Skeletal muscle tissue (tissue), 4 donors: ENCODE measurements around the gene CD300A. TPM values are rescaled to one million over a fixed set of nuclear protein-coding genes. Genes with fewer than 3 reads are reported as not detected.
"Not testable (repeated sequence)": the region's sequence is repeated elsewhere in the genome, so short reads cannot be mapped to it uniquely, and the experiment has no call there.

Experiments
- H3K27ac ChIP-seq: one replicate; pipeline ENCODE4 v1.7.0; 2013; ENCODE audit warnings: mild to moderate bottlenecking, low read depth, low read length, inconsistent platforms
- H3K27me3 ChIP-seq, 3 donors: one replicate each; pipeline ENCODE4 v1.7.0; 2013; ENCODE audit warnings: low read length in 3 of 3; ENCODE audit not compliant: control insufficient read depth in 3 of 3, insufficient read depth in 3 of 3
- H3K36me3 ChIP-seq, 3 donors: one replicate each; pipeline ENCODE4 v1.7.0; 2013; ENCODE audit warnings: low read length in 3 of 3; ENCODE audit not compliant: control insufficient read depth in 3 of 3, insufficient read depth in 3 of 3
- H3K4me1 ChIP-seq, 3 donors: one replicate each; pipeline ENCODE4 v1.7.0; 2013; ENCODE audit warnings: low read length in 3 of 3, mild to moderate bottlenecking in 3 of 3; ENCODE audit not compliant: control insufficient read depth in 3 of 3, insufficient read depth in 3 of 3
- H3K4me3 ChIP-seq, 3 donors: one replicate each; pipeline ENCODE4 v1.7.0; 2013; ENCODE audit warnings: low read length in 3 of 3
- H3K9ac ChIP-seq, 3 donors: one replicate each; pipeline ENCODE4 v1.7.0; 2013; ENCODE audit warnings: low read length in 3 of 3, mild to moderate bottlenecking in 3 of 3, moderate library complexity in 2 of 3, low read depth in 1 of 3
- H3K9me3 ChIP-seq, 3 donors: one replicate each; pipeline ENCODE4 v1.7.0; 2013; ENCODE audit warnings: low read length in 3 of 3; ENCODE audit not compliant: control insufficient read depth in 3 of 3
- total RNA-seq: library from RNA; depleted of rRNA; stranded (reverse); fragments of >200 nt; gene quantifications from one replicate; pipeline ENCODE4 v1.2.3, GENCODE V29; 2014
- donor health status: Osteomylitis.

CD300A gene
- total RNA-seq, 1 donor from 2014 or later, result 1.0 TPM

DNA sequence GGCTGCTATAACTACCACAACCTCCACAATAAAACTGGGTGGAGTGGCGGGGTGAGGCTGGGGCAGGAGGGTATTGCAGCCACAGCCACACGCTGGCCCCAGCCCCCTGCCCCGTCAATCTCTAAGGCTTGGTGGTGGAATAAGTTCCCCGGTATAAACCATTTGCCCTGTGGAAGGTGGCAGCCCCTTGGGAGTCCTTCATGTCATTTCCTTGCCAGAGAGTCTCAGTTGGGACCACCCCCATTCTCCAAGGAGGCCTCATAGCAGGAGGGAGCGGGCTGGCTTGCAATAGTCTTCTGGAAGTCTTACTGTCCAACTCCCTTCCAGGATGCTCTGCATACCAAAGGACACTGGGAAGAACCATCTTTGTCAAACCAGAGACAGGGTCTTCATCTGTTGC is 19.4 kb downstream of the CD300A start:
- peak overlapping the region; percentile 82 for H3K27ac ChIP-seq
- no peak overlapping the region for H3K4me3 ChIP-seq
- H3K9ac ChIP-seq, result peak overlapping the region in 1 of 3 donors; percentile 54
- no peaks in the 10 kb centered on the region for H3K36me3 ChIP-seq
- peaks cover 13 to 33% (median 28%) of the 10 kb centered on the region in 3 donors for H3K4me1 ChIP-seq
- no peaks in the 10 kb centered on the region for H3K9me3 ChIP-seq
- no peaks in the 10 kb centered on the region for H3K27me3 ChIP-seq

DNA sequence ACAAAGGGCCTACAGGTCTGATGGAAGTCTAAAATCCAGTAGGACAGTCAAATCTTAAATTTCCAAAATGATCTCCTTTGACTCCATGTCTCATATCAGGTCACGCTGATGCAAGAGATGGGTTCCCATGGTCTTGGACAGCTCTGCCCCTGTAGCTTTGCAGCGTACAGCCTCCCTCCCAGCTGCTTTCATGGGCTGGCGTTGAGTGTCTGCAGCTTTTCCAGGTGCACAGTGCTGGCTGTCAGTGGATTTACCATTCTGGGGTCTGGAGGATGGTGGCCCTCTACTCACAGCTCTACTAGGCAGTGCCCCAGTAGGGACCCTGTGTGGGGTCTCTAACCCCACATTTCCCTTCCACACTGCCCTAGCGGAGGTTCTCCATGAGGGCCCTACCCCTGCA is 21.8 kb downstream of the CD300A start:
- H3K9ac ChIP-seq, result not testable (repeated sequence)

DNA sequence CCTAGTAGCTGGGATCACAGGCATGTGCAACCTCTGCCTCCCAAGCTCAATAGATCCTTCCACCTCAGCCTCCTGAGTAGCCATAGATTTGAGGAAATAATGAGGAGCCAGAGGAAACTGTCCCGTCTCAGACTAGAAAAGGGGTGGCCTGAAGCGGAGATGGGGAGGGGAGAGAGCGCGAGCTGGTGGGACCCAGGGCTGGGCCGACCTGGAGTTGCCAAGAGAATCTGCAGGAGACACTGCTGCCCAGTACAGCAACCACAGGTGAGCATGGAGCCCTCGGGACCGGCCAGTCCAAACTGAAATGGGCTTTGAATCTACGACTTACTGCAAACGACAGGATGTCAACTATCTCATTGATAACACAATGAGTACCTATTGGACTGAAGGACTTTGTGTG is 24.3 kb downstream of the CD300A start:
- Histone ChIP-seq H3K9me3 (no peaks in the 10 kb centered on the region), H3K27ac (no peak overlapping the region), H3K4me1 (peaks cover 6 to 18% (median 16%) of the 10 kb centered on the region in 3 donors), H3K27me3 (no peaks in the 10 kb centered on the region), H3K36me3 (no peaks in the 10 kb centered on the region), H3K9ac (no peak overlapping the region), H3K4me3 (no peak overlapping the region)

More for the DNA sequence above, 21.8 kb downstream of the CD300A start:
- not testable (repeated sequence) for H3K9me3 ChIP-seq, H3K27ac ChIP-seq, H3K4me3 ChIP-seq, H3K27me3 ChIP-seq, H3K36me3 ChIP-seq
- H3K4me1 ChIP-seq, result peaks cover 13 to 35% (median 35%) of the 10 kb centered on the region in 3 donors

DNA sequence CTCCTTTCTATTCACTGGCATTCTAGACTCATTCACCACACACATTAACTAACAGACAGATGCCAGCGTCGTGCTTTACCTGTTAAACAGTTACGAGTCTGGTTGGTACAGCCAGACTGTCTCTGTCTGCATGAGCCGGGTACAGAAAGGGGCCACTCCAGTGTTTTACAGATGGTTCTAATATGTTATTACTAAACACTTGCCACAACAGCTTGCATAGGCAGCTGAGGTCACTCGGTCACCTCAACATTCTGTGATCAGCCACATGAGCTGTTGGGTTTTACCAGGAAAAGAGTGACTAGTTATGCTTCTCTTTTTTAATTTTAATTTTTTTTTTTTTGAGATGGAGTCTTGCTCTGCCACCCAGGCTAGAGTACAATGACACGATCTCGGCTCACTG is 25.2 kb downstream of the CD300A start:
- Histone ChIP-seq H3K27ac (no peak overlapping the region), H3K9ac (no peak overlapping the region), H3K27me3 (no peaks in the 10 kb centered on the region), H3K36me3 (no peaks in the 10 kb centered on the region), H3K9me3 (no peaks in the 10 kb centered on the region), H3K4me1 (peaks cover 0 to 9% (median 8%) of the 10 kb centered on the region in 3 donors), H3K4me3 (no peak overlapping the region)

DNA sequence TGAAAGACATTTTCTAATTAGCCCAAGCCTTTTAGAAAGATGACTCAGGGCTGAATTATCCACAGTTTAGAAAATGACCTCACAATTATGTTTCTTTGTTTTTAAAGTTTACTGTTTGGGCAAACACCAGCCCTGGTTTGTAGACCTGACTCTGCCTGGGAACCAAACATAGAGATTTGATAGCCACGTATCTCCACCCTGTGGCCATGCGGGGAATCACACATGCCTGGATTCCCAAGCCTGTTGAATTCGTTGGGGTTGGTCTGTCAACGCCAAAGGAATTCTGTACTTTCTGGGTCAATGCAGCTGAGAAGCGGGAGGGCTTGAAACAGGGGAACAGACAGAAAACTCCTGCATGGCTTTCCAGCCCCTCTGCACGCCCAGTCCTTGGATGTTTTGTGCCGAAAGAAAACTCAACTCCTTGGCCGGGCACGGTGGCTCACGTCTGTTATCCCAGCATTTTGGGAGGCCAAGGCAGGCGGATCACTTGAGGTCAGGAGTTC is 26.9 kb downstream of the CD300A start:
- H3K9me3 ChIP-seq, result no peaks in the 10 kb centered on the region
- H3K27ac ChIP-seq, result no peak overlapping the region
- H3K36me3 ChIP-seq, result no peaks in the 10 kb centered on the region
- H3K9ac ChIP-seq, result peak overlapping the region in 1 of 3 donors; percentile 1
- H3K4me1 ChIP-seq, result peaks cover 0 to 7% (median 5%) of the 10 kb centered on the region in 3 donors
- H3K27me3 ChIP-seq, result no peaks in the 10 kb centered on the region
- H3K4me3 ChIP-seq, result no peak overlapping the region

DNA sequence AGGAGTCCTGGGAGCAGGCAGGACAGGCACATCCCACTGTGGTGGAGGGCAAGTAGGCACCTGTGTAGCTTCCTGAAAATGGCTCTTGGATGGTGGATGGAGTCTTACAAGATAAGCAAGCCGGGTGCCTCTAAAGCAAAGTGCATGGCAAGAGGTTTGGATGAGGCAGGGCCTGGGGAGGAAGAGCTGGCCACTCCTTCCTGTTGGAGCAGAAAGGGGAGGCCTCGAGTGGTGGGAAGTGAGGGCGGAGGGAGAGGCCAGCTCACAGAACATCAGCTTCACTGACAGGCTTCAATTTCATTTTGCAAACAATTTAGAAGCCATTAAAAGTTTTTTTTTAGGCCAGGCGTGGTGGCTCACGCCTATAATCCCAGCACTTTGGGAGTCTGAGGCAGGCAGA is 31.0 kb downstream of the CD300A start:
- Histone ChIP-seq H3K27ac (no peak overlapping the region), H3K4me3 (no peak overlapping the region), H3K36me3 (no peaks in the 10 kb centered on the region), H3K4me1 (peaks cover 0 to 7% (median 4%) of the 10 kb centered on the region in 3 donors), H3K9me3 (no peaks in the 10 kb centered on the region), H3K27me3 (peaks cover 0 to 4% (median 0%) of the 10 kb centered on the region in 3 donors), H3K9ac (no peak overlapping the region)

DNA sequence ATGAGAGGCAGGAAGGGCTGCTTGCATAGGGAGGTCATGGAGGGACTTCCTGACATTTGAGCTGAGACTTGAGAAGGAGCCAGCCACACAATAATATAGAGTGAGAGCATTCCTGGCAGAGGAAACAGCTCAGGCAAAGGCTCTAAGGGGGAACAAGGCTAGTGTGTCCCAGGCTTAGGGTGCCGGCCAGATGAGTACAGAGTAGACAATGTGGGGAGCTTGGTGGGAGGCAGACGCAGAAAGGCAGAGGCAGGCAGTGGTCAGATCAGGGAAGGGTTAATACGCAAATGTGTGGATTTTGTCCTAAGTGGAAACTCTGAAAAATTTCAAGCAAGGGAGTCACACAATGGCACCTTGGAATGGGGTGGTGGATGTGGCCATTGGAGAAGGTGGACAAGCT is 33.6 kb downstream of the CD300A start:
- no peak overlapping the region for H3K27ac ChIP-seq
- H3K36me3 ChIP-seq, result no peaks in the 10 kb centered on the region
- H3K9me3 ChIP-seq, result no peaks in the 10 kb centered on the region
- no peak overlapping the region for H3K4me3 ChIP-seq
- peaks cover 0 to 4% (median 0%) of the 10 kb centered on the region in 3 donors for H3K27me3 ChIP-seq
- no peak overlapping the region for H3K9ac ChIP-seq
- H3K4me1 ChIP-seq, result peaks cover 0 to 3% (median 0%) of the 10 kb centered on the region in 3 donors

DNA sequence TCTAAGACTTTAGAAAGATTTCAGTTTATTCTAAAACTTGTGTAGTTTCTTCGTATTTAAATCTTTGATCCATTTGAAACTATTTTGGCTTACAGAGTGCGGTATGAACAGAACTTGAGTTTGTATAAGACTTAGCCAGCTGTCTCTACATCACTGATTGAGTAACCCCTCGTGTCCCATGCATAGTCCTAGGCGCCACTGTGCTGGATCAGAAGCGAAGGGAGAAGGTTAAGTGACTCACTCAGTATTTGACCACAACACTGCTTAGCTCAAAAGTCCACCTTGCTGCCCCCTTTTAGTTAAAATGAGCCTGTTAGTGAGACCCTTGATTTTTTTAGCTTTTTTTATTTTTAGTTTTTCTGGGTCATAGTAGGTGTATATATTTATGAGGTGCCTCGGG is 36.4 kb downstream of the CD300A start:
- Histone ChIP-seq H3K4me1 (peaks cover 0 to 3% (median 0%) of the 10 kb centered on the region in 3 donors), H3K27ac (no peak overlapping the region), H3K9me3 (no peaks in the 10 kb centered on the region)

DNA sequence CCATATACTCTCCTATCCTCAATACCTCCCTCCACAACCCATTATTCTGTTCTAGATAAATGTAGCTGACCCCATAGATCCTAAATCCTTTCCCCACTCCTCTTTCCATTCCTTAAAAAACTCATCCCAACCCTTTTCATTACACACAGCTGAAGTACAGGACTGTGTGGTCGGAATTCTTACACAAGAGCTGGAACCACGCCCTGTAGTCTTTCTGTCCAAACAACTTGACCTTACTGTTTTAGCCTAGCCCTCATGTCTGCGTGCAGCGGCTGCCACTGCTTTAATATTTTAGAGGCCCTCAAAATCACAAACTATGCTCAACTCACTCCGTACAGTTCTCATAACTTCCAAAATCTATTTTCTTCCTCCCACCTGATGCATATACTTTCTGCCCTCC is 37.5 kb downstream of the CD300A start:
- not testable (repeated sequence) for H3K4me3 ChIP-seq

More for the DNA sequence above, 36.4 kb downstream of the CD300A start:
- Histone ChIP-seq H3K4me3 (no peak overlapping the region), H3K36me3 (no peaks in the 10 kb centered on the region), H3K9ac (no peak overlapping the region), H3K27me3 (peaks cover 0 to 4% (median 0%) of the 10 kb centered on the region in 3 donors)

DNA sequence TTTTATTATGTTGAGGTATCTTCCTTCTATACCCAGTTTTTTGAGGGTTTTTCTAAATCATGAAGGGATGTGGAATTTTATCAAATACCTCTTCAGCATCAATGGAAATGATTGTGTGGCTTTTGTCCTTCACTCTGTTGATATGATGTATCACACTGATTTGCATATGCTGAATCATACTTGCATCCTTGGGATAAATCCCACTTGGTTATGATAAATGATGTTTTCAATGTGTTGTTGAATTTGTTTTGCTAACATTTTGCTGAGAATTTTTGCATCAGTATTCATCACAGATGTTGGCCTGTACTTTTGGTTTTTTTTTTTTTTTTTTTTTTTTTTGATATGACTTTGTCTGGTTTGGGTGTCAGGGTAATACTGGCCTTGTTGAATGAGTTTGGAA is 41.7 kb downstream of the CD300A start:
- H3K4me3 ChIP-seq, result no peak overlapping the region
- H3K9ac ChIP-seq, result no peak overlapping the region
- H3K9me3 ChIP-seq, result no peaks in the 10 kb centered on the region
- H3K36me3 ChIP-seq, result no peaks in the 10 kb centered on the region
- H3K27me3 ChIP-seq, result no peaks in the 10 kb centered on the region
- H3K4me1 ChIP-seq, result peaks cover 6 to 15% (median 12%) of the 10 kb centered on the region in 3 donors
- H3K27ac ChIP-seq, result no peak overlapping the region

More for the DNA sequence above, 37.5 kb downstream of the CD300A start:
- not testable (repeated sequence) for H3K27ac ChIP-seq, H3K9ac ChIP-seq, H3K9me3 ChIP-seq, H3K36me3 ChIP-seq, H3K27me3 ChIP-seq, H3K4me1 ChIP-seq
